GM21576 (cell line): Measurements from ENCODE around the gene TMEM163.

Experiments
- ATAC-seq: cut with Tn5 transposase; IDR thresholded peaks from one replicate; pipeline ENCODE4 v1.9.1; 2021; ENCODE audit warnings: mild to moderate bottlenecking, moderate library complexity; ENCODE audit not compliant: unreplicated experiment

The TMEM163 gene

DNA sequence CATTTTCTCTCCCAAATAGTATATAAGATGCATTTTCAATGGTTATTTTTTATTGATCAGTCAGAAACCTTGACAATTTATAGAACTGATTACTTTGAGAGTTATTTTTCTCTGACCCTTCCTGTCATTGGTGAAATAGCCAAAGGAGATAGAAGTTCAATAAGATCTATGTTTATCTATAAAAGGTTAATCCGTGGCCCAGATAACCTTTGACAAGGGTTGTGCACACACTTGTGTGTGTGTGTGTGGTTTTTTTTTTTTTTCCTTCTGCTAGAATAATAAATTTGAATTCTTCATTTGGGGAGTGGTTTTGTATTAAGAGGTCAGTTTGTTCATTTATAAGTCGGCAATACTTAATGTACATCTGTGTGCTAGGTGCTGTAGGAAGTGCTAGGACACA lies 304.9 kb downstream of the TMEM163 start:
- ATAC-seq: no peak

DNA sequence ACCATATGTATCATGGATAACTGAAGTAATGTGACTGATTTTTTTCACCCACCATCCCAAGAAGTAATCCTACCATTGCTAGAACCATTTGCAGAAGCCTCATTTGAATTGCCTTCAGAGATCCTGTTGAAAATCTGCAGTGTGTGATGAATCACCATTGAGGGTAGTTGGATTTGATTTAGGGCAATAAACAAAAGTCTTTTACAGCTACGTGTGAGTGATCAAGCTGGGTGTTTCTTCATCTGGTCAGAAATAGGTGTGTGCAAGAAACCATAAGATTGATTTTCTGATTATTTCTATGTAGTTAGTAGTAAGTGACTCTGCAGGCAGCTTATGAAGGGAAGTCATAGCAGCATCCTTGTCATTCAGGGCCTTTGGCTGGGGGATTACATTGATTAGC lies 305.4 kb downstream of the TMEM163 start:
- ATAC-seq: no peak

DNA sequence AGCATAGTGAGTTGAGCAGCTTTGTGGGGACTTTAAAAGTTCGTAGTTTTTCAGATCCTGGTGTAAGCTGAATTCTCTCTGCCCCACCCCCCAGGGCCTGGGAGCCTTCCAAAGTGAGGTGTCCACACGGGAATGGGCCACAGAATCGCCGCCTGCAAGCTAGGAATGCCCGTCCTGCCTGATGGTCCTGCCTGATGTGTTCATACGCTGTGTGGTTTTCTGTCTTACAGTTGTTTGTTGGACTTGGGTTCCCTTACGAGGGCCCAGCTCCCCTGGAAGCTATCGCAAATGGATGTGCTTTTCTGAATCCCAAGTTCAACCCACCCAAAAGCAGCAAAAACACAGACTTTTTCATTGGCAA lies 306.2 kb downstream of the TMEM163 start:
- ATAC-seq: no peak

DNA sequence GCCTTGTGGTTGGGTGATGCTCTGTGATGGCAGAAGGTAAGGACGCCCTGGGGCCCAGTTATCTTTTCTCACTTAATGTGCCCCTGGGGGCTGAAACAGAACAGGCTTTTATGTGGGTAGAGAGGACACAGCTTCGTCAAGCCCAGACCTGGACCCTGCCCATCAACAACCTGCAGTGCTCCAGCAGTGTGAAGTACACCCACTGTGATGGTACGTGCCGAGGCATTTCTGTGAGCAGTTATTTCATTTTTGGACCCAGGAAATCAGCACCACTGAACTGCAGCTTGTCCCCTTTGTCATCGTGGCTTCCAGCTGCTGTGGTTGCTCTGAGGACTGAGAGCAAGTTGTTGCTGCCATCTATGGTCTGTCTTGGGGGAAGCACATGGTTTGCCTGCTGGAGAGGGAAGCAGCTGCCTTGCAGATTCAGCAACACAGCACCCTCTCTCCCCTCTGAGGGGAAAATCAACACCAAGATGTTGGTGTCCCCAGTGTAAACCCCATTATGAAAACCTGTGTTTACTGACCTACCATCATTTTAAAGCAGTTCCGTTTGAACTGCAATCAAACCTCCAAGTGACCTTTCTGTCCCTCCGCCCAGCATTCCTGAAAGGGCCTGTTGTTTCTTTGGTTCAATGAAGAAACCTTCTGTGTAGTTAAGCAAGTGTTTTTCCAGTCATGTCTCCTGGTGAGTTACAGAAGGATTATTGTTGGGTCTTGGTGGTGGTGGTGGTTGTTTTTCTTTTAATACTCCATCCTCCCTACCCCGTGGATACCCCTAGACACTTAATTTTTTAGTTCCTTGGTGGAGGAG lies 306.8 kb downstream of the TMEM163 start:
- peak; percentile 90 for ATAC-seq

DNA sequence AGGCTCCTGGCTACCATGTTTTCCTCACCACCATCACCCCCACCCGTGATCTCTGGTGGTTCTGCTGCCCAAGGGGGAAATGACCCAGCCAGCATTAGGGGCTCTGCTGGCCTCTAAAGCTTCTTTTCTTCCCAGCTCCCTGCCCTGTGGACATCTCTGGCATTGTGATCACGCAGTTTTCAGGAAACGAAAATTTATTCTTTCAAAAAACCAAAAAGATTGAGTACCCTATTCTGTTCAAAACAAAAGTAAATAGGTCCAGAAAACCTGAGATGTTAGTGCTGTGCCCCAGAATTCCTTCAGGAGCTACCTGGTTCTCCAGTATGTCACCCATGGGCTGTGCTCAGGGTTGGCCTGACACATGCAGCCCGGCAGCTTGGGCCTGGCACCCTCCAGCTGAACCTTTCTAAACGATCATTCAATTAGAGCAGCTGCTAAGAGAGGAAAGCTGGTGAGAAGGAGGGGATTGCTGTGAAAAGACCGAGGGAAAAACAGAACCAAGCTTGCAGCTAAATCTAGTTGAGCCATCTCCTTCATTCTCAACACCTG lies 307.4 kb downstream of the TMEM163 start:
- ATAC-seq: no peak

DNA sequence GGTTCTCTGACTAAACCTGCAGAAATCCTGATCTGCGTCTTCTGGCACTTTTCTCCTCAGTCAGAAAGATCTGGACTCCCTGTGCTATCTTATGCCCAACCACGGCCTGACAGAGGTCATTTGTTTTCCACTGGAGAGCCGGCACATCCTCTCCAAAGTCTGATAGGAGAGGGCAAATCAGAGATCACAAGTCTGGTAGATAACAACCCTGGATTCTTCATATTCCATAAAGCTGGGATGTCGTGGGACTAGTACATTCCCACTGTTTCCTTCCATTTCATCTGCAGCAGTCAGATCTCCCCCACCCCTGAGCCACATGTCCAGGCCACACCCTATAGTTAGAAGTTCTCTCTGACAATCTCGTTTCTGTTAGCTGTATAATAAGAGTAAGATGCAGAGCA lies 308.0 kb downstream of the TMEM163 start:
- ATAC-seq: no peak

DNA sequence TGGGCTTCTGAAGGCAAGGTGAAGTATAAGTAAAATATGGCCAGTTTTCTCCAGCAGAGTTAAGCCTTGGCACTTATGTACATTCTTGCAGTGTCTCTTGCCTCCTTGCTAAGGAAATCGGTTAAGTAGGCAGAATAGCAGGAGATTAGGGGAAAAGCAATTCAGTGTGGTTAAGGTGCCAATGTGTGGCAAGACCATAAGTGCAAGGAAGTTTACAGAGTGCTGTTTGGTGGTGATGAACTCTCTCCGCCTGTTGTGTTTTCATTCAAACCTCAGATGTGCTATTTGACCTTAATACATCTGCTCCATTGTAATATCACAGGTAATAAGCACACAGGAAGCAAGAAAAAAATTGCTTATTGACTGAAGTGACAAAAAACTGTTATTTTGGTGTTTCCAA lies 308.8 kb downstream of the TMEM163 start:
- ATAC-seq: no peak

DNA sequence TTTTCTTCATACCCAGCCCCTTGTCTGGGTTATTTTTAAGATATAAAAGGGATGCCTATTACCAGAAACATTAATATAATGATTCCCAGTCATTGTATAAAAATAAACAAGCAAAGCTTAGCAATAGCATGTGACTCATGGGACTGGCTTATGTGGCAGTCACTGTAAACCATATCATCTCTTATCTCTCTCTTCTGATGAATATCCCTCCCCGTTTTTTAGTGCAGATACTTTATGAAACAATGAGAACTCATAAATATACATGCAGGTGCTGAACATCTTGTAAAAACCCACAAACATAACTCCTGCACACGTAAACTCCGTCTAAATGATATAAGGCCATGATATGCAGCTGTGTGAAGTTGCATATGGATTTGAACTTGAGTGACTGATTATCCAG lies 310.0 kb downstream of the TMEM163 start:
- ATAC-seq: no peak

DNA sequence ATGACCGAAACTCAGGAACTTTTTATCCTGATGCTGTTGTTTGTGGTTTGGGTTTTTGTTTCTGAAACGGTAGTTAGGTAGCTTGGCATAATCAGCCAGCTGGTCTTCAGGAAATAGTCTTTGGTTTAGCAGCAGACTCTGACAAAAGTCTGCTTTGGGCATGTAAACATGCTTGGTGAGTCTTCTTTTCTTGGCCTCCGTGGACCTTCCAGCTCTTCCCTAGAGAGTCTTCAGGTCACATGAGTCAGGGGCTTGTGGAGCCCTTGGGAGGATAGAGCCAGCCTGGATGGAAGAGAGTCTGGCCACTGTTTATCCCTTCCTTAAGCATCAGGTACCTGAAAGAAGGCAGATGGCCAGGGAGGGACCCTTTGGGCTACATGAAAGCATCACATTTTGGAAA lies 310.4 kb downstream of the TMEM163 start:
- no peak for ATAC-seq

DNA sequence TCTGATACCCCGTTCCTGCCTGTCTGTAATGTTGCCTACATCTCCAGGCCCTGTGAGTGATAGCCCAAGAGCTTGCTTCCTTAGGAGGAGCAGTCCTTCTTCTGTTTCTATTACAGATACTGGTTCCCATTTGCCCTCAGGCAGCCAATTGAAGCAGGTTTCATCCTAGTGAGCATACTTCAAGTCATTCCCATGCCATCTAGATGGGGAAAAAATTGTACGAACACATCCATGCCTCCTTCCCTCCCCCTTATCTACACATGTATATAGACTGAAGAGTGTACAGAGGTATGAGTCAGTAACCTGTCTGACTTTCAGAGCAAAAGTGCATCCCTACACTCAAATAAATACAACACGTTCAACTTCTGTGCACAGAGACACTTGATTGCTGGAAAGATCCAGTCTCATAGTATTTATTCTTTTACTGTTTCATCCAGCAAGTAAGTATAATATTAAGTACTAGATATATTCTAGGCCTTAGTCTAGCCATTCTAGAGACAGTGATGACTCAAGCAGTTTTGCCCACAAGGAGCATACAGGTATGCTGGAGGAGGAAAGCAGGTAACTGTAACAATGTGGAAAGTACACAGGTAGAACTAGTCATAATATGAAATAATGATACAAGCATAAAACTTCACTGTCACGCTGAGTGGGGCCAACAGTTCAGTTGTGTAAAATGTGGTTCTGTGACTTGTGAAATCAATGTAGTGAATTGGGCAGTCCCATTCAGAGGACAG lies 311.5 kb downstream of the TMEM163 start:
- ATAC-seq: no peak

DNA sequence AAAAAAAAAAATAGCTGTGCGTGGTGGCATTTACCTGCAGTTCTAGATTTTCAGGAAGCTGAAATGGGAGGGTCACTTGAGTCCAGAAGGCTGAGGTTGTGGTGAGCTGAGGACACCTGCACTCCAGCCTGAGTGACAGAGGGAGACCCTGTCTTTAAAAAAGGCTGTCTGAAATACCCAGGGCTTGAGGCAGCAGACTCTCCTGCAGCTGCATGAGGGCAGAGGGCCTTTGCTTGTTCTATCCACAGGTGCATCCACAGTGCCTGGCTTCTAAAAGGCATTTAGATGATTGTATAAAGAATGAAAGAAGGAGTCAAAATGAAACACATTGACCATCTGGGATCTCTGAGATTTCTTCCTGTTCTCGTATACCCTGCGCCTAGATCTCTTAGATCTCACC lies 312.1 kb downstream of the TMEM163 start:
- ATAC-seq: no peak

DNA sequence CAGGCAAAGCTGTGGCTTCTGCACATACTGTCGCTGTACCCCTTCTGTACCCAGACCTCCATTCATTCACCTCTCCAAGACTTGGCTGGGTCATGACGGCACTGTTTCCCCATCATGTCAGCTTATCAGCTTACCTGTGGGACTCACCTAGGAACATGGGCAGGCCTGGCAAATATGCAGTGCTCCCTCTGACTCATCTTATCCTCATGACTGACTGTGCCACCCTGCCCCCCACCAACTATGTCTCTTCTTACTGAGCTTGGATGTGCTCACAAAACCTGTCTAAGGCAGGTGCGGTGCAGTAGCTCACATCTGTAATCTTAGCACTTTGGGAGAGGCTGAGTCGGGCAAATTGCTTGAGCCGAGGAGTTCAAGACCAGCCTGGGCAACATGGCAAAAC lies 312.5 kb downstream of the TMEM163 start:
- ATAC-seq: no peak
